Mononuclear cell (primary cell): ENCODE measurements around the gene KLRC4. TPM values are rescaled to one million over a fixed set of nuclear protein-coding genes. Genes with fewer than 3 reads are reported as not detected.

Source experiments
- H3K27me3 ChIP-seq: 2 replicates; pipeline ENCODE4 v1.6.0; 2011; ENCODE audit warnings: low read length, control low read depth; ENCODE audit not compliant: insufficient read depth
- H3K4me1 ChIP-seq: 2 replicates; pipeline ENCODE4 v1.5.1; 2011; ENCODE audit warnings: mild to moderate bottlenecking, low read length, control low read depth; ENCODE audit not compliant: insufficient read depth
- H3K4me3 ChIP-seq: 2 replicates; pipeline ENCODE4 v1.5.1; 2011; ENCODE audit warnings: mild to moderate bottlenecking, low read length, moderate library complexity
- H3K9me3 ChIP-seq: 2 replicates; pipeline ENCODE4 v1.5.1; 2011; ENCODE audit warnings: low read depth, mild to moderate bottlenecking, control low read depth, low read length
- total RNA-seq: library from RNA; depleted of rRNA; stranded (reverse); fragments of >200 nt; gene quantifications from one replicate; pipeline ENCODE4 v1.2.3, GENCODE V29; 2012

KLRC4 gene
- total RNA-seq, 1 donor, result 7.2 TPM

- no peaks in the 10 kb centered on the region for H3K27me3 ChIP-seq
- H3K9me3 ChIP-seq, result no peaks in the 10 kb centered on the region
- peak overlapping the region; percentile 99 for H3K4me3 ChIP-seq
- peaks cover 63% of the 10 kb centered on the region for H3K4me1 ChIP-seq
Observed at GRCh38 chr12:10365696-10366405, 43.7 kb downstream of the KLRC4 start.

- no peaks in the 10 kb centered on the region for H3K27me3 ChIP-seq
- H3K9me3 ChIP-seq, result no peaks in the 10 kb centered on the region
- peaks cover 55% of the 10 kb centered on the region for H3K4me1 ChIP-seq
- H3K4me3 ChIP-seq, result peak overlapping the region; percentile 99
Observed at GRCh38 chr12:10364815-10365622, 44.5 kb downstream of the KLRC4 start.

GRCh38 chr12:10363914-10364814, 45.4 kb downstream of the KLRC4 start:
- Histone ChIP-seq H3K4me3 (peak overlapping the region; percentile 99), H3K4me1 (peaks cover 48% of the 10 kb centered on the region), H3K9me3 (no peaks in the 10 kb centered on the region), H3K27me3 (no peaks in the 10 kb centered on the region)

- Histone ChIP-seq H3K27me3 (no peaks in the 10 kb centered on the region), H3K9me3 (no peaks in the 10 kb centered on the region), H3K4me3 (no peak overlapping the region), H3K4me1 (peaks cover 48% of the 10 kb centered on the region)
Observed at GRCh38 chr12:10363658-10363913, 46.0 kb downstream of the KLRC4 start.

GRCh38 chr12:10362828-10363657, 46.5 kb downstream of the KLRC4 start:
- no peak overlapping the region for H3K4me3 ChIP-seq
- H3K9me3 ChIP-seq, result no peaks in the 10 kb centered on the region
- no peaks in the 10 kb centered on the region for H3K27me3 ChIP-seq
- peaks cover 48% of the 10 kb centered on the region for H3K4me1 ChIP-seq

GRCh38 chr12:10362325-10362724, 47.2 kb downstream of the KLRC4 start:
- peaks cover 48% of the 10 kb centered on the region for H3K4me1 ChIP-seq
- H3K27me3 ChIP-seq, result no peaks in the 10 kb centered on the region
- H3K9me3 ChIP-seq, result no peaks in the 10 kb centered on the region
- no peak overlapping the region for H3K4me3 ChIP-seq

GRCh38 chr12:10361622-10362021, 47.9 kb downstream of the KLRC4 start:
- H3K9me3 ChIP-seq, result no peaks in the 10 kb centered on the region
- H3K27me3 ChIP-seq, result no peaks in the 10 kb centered on the region
- peaks cover 44% of the 10 kb centered on the region for H3K4me1 ChIP-seq
- H3K4me3 ChIP-seq, result no peak overlapping the region

GRCh38 chr12:10361084-10361483, 48.5 kb downstream of the KLRC4 start:
- Histone ChIP-seq H3K27me3 (no peaks in the 10 kb centered on the region), H3K9me3 (no peaks in the 10 kb centered on the region), H3K4me3 (no peak overlapping the region), H3K4me1 (peaks cover 39% of the 10 kb centered on the region)

- Histone ChIP-seq H3K9me3 (no peaks in the 10 kb centered on the region), H3K27me3 (no peaks in the 10 kb centered on the region), H3K4me1 (peaks cover 19% of the 10 kb centered on the region), H3K4me3 (no peak overlapping the region)
Observed at GRCh38 chr12:10358969-10359368, 50.6 kb downstream of the KLRC4 start.

GRCh38 chr12:10358131-10358530, 51.4 kb downstream of the KLRC4 start:
- no peaks in the 10 kb centered on the region for H3K27me3 ChIP-seq
- H3K9me3 ChIP-seq, result no peaks in the 10 kb centered on the region
- peaks cover 10% of the 10 kb centered on the region for H3K4me1 ChIP-seq
- H3K4me3 ChIP-seq, result no peak overlapping the region

Other genes with a start within 250 kb of the KLRC4 start
- gene OLR1, start 237.6 kb downstream of the KLRC4 start, total RNA-seq, result 104 TPM
- gene TMEM52B, start 230.7 kb downstream of the KLRC4 start, total RNA-seq, result 1.4 TPM
- gene GABARAPL1, start 196.9 kb downstream of the KLRC4 start, total RNA-seq, result 155 TPM
- gene KLRD1, start 101.9 kb downstream of the KLRC4 start, total RNA-seq, result 34.0 TPM
- gene KLRK1, start 19.7 kb downstream of the KLRC4 start, total RNA-seq, result 41.9 TPM
- gene KLRC3, start 10.8 kb upstream of the KLRC4 start, total RNA-seq, result 7.1 TPM
- gene KLRC2, start 26.3 kb upstream of the KLRC4 start, total RNA-seq, result 3.6 TPM
- gene KLRC1, start 43.6 kb upstream of the KLRC4 start, total RNA-seq, result 6.4 TPM
- 19.1 TPM for gene EIF2S3B, start 96.1 kb upstream of the KLRC4 start, total RNA-seq
- 10.1 TPM for gene MAGOHB, start 203.9 kb upstream of the KLRC4 start, total RNA-seq